ENCODE results near the gene MAGI2.

DNA sequence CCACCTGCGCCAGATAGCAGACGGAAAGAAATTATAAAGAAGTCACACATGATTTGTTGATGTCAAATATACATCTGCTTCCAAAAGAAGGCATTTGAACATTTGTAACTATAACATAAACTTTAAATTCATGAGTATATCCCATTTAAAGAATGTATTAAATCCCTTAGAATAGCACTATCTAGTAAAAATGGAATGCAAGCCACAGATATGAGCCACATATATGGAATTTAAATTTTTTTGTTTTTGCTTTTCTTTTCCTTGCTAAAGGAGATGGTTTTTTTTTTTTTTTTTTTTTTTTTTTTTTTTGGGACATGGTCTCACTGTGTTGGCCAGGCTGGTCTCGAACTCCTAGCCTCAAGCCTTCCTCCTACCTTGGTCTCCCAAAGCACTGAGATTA is 924.1 kb downstream of the MAGI2 start:
- TF ChIP-seq PAX5 (IDR thresholded peaks at IDR 0.05; ENCODE audit: insufficient read depth, low read length, severe bottlenecking) (no peak), TAF1 (IDR thresholded peaks at IDR 0.05; ENCODE audit: low read depth, low read length) (no peak), POLR2AphosphoS5 (IDR thresholded peaks at IDR 0.05; ENCODE audit: low read depth, low read length) (no peak)

All from GM12891 (cell line).